Activated CD4-positive, alpha-beta T cell treated with anti-CD3 and anti-CD28 coated beads, Interleukin-2, amount 50 U/mL, for 16 hours (primary cell): ENCODE measurements around the gene CFAP97.
A peak's percentile ranks its signal among the peaks of the same experiment; 100 is the strongest.

Experiments used
- DNase-seq: peaks from one replicate; pipeline ENCODE4 v3.0.0-alpha.2; 2020

CFAP97 gene

DNA sequence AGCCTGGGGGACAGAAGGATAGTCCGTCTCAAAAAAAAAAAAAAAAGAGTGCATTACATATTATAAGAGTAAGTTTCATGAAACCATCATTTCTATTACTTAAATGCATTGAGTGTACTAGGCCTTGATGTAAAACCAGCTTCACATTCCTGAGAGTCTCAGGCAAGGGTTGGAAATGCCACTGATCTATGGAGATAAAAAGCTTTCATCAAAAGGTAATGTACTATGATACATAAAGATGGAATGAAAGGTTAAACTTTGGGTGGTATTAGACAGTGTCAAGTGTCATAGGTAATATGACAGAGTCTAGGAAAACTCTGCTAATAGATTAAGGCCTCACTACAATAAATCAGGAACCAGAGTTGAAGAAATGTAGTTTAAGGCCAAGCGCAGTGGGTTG lies 7.4 kb downstream of the CFAP97 start:
- no peak for DNase-seq

GRCh38 chr4:185194924-185195888 lies 8.6 kb downstream of the CFAP97 start:
- DNase-seq, result no peak

DNA sequence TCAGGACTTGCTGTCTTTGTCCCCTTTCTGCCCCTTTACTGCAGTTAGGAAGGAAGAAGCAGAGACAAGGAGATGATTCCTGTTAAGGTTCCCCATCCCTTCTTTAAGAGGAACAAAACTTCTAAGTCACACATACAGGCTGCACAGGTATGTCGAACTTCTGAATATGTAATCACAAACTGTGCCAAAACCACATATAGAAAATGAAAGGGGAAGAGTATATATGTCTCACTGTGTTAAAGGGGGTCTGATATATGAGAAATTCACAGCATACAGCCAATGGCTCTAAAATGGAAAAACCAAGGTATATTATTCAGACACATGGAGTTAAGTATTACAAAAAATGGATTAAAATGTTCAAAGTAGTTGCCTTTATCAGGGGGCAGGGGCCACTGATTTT lies 11.7 kb downstream of the CFAP97 start:
- no peak for DNase-seq

DNA sequence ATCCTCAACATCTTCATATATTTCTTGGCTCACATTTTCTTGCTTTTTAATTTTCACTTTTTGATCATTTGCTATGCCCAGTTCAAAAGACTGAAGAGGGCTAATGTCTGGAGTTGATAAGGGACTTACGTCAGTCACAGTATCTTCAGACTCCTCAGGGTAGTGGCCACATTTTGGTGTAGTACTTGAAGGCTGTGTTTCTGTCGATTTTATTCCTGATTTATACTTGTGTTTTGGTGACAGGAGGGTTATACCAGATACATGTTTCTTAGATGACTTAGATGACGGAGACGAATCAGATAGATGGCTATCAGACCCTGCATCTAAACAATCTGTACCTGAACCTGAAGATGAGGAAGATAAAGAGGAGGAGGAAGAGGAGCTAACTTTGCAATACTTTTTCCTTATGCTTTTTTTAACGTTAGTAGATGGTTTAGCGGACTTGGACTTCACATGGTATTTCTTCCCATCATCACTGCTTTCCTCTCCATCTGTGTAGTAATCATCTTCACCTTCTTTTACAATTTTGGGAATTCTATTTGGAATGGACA lies 13.4 kb downstream of the CFAP97 start:
- DNase-seq, result no peak

DNA sequence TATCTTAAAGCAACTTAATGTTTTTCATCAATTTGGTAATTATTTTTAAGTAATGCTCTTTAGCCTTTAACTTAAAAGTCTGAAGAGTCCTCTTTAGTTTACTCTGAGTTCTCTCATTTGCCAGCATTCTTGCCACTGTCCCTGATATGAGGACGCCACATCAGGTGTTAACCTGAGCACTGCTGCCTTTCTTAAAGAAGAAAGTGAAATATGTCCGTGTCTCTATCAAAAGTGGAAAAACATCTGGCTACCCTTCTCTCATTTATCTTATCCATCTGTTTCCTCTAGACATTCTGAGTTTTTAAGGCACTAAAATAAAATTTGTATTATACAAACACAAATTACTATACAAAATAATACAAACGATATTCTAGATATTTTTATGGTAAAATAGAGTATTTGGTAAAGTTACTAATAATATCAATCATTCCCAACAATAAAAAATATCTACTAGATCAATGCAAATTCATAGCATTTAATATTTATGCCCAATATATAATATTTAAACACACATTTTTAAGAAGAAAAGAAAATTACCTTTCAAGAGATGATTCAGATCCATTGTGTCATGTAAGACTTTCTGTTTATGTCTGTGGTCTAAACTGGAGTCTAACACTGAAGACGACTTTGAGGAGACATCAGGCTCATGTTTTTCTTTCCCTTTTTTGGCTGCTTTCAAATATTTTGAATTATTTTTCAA lies 14.0 kb downstream of the CFAP97 start:
- DNase-seq, result no peak

DNA sequence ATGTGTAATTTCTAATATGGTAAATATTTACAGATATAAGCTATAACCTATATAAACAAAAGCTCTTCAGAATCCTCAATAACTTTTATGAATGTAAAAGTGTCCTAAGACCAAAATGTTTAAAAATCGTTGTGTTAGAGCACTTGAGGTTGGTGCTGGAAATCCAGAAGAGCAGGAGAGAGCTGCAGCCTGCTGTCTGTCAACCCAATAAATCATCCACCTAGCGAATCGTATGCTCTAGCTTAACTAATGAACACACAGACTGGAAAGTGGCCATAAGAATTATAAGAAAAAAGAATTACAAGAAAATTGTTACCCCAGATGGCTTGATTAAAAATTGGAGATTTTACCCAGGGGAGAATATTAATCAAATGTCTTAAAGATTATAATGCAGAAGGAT lies 17.0 kb downstream of the CFAP97 start:
- no peak for DNase-seq

- DNase-seq, result peak; percentile 77
These were observed 20.0 kb downstream of the CFAP97 start for GRCh38 chr4:185183622-185184281.

GRCh38 chr4:185182239-185182638 lies 21.6 kb downstream of the CFAP97 start:
- DNase-seq, result no peak

DNA sequence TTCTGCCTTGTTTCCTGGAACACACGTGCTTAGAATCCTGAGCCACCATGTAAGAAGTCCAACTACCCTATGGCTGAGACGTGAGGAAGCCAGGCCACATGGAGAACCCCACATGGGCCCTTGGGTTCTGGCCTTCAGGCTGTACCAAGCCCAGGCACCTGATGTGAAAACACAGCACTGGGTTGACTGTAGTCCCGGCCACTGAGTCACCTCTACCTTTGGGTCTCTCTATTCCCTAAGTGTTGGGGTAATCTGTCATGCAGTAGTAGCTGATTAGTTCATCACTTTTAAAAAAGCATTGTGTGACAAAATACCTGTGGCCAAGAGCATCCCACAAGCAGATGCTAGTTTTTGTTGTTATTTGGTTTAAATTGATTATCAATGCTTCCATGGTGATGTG lies 24.3 kb downstream of the CFAP97 start:
- DNase-seq, result no peak

- no peak for DNase-seq
These were observed 32.3 kb downstream of the CFAP97 start for GRCh38 chr4:185171373-185172071.

DNA sequence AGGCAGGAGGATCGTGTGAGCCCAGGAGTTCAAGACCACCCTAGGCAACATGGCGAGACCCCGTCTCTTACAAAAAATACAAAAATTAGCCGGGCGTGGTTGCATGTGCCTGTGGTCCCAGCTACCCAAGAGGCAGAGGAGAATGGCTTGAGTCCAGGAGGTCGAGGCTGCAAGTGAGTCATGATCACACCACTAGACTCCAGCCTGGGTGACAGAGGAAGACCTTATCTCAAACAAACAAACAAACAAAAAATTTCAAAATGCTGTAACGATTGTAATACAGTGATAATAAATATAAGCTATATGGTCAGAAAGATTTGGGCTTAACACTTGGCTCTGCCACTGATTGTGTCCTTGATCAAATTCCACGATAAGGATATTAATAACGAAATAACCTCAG lies 36.6 kb downstream of the CFAP97 start:
- DNase-seq, result no peak

- DNase-seq, result peak; percentile 80
These were observed 38.2 kb downstream of the CFAP97 start for GRCh38 chr4:185165605-185166063.

DNA sequence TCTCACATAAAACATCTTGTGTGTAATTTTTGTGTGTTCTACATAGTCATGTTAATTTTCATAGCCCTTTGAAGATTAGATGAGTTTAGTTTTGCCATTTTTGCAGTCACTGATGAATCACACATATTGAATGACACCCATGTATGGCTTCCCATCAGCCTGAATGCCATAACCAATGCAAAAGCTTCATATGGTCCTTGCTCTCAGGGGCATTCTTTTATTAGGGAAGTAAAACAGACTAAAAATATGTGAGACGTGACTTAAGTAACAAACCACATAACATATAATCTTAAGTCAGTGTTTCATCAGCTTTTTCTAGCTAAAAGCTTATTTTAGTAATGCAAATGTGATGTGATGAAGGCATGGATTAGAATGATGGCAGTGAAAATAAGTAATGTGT lies 52.5 kb downstream of the CFAP97 start:
- DNase-seq, result no peak

DNA sequence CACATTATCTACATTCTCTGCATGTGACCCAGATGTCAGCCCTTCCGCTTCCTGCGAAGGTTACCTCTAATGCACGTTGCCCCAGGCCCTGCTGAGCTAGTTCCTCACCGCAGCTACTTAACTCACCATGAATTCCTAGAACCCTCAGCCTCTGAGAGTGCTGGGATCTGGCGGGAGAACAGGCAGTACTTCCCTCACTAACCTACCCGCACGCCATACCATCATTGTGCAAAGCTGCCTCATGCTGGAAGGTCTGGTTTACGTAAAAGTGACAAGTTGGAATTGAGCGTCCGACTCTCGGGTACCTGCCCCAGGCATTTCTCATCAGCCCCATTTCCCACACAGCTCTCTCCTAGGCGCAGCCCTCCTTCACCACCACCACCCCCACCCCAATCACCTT lies 54.4 kb downstream of the CFAP97 start:
- DNase-seq, result no peak

- no peak for DNase-seq
These were observed 58.2 kb downstream of the CFAP97 start for GRCh38 chr4:185145572-185145971.

GRCh38 chr4:185144601-185145240 lies 59.1 kb downstream of the CFAP97 start:
- no peak for DNase-seq

DNA sequence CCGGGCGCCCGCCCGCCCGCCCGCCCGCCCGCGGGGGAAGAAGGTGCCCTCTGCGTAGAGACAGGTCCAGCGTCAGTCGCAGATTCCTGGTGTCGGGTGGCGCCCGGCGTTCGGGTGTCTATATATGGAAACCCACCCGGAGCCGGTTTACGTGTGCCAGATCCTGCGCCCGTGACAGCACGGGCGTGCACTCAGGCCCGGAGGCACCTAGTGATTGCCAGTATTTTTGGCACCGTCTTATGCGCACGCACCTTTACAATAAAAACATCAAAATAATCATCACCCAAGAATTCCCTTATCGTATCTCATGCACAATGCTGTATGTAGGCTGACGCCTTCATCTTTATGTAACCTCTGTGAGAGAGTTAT lies 60.2 kb downstream of the CFAP97 start:
- DNase-seq, result peak; percentile 23

- peak; percentile 81 for DNase-seq
These were observed 60.7 kb downstream of the CFAP97 start, which contains the start of gene SLC25A4 for GRCh38 chr4:185142912-185143600. Gene SLC25A4 (plus strand): TSS chr4:185143266. CDS start chr4:185143373, 107 bp downstream.

DNA sequence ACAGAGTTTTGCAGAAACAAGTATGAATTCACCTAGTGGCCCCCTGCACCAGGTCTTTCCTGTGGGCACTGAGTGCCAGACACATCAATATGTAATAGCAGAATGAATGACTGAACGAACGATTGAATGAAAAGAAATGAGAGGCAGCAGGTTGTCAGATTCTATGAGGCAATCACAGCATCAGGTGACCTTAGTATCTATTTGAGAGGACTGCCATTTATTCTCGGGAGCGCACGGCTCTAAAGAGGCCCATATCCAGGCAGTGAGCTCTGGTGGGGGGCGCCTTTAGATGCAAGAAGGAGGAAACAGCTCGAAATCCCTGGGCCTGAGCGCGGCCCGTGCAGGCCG lies 61.3 kb downstream of the CFAP97 start:
- DNase-seq, result no peak

DNA sequence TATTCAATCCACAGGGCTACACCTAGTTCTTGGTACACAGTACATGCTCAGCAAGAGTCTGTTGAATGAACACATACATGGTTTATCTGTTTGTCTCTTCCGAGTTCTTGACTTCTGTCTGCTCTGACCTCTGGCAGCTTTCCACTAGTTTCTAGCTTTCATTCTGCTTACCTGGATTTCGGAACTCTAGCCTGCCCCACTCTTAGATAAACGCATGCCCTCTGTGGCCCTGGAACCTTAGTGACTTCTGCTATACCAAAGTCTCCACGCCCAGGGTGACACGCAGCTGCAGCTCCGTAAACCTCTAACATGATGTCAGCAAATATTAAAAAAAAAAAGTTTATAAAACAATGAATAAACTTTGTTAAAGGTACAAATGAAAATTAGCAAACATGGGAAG lies 62.0 kb downstream of the CFAP97 start:
- DNase-seq, result no peak

DNA sequence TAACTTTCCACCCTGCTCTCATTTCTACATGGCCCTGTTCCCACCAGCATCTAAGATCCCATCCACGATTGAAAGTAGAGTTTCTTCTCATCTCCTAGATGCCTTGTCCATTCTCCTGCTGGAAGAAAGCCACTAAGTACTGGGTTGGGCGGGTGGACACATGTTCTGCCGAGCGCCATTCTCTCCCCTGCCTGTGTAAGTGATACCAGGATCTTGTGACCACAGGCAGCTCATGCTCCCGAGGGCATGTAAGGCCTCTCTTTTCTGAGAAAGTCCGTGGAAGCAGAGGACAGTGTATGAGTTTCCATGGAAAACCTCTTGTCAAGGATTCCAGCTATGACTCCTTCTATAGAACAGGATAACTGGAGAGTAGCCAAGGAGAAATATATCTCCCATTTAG lies 64.1 kb downstream of the CFAP97 start:
- no peak for DNase-seq
